K562 (cell line): ENCODE data around the gene LRRC27. TPM values are rescaled to one million over a fixed set of nuclear protein-coding genes. Genes with fewer than 3 reads are reported as not detected.

Experiments
- ATAC-seq: fragments of 200-7000 bp; cut with Tn5 transposase; 3 replicates; pipeline ENCODE4 v1.9.1; 2020; ENCODE audit warnings: moderate library complexity
- BruUV-seq: library from RNA; stranded (reverse); fragments of 400-500 nt; replicated peaks from 2 replicates; lab custom pipeline; 2021; lab: Mats Ljungman, UMichigan
- CTCF ChIA-PET: fragments of 300-600 bp; formaldehyde crosslinking; extraction: SDS; loops from one replicate; lab custom pipeline; 2021; ENCODE audit warnings: low intra/inter-chr PET ratio; lab: Yijun Ruan, JAX
- POLR2A ChIA-PET: fragments of 300-600, 350-650 bp; sonication (Branson Sonifier 250); formaldehyde crosslinking; extraction: SDS; loops from one replicate; lab custom pipeline; 2021; ENCODE audit warnings: antibody characterized with exemption, inconsistent platforms; lab: Yijun Ruan, JAX
- DNase-seq, 4 experiments: peaks; one replicate each; pipeline versions ENCODE4 v3.0.0 to v3.0.0-alpha.2; 2011 to 2018; ENCODE audit warnings: low spot score in 3 of 4, mixed read lengths in 3 of 4; ENCODE audit errors: extremely low read depth in 1 of 4
- FAIRE-seq: peaks from 2 replicates; lab custom pipeline; 2011; peaks lifted over from hg19 to GRCh38; lab: Jason Lieb, UNC
- H2AFZ ChIP-seq: 2 replicates; pipeline ENCODE4 v1.6.0; 2011; ENCODE audit warnings: low read depth, low read length, control low read depth, inconsistent platforms
- H3K27ac ChIP-seq: fragments of 200-600 bp; 3 replicates; pipeline ENCODE4 v1.8.0; 2011; ENCODE audit warnings: low read depth, mild to moderate bottlenecking, control low read depth, inconsistent platforms, low read length, moderate library complexity, mixed read lengths; ENCODE audit errors: extremely low read depth
- H3K27me3 ChIP-seq, 2 experiments: fragments of 300-600 bp in 1 of 2; 2 replicates in 1 of 2; 3 replicates in 1 of 2; pipeline versions ENCODE4 v1.6.0 to v1.8.0; 2011; ENCODE audit warnings: inconsistent platforms in 2 of 2, low read length in 2 of 2, mild to moderate bottlenecking in 1 of 2, mixed read lengths in 1 of 2, moderate library complexity in 1 of 2; ENCODE audit not compliant: control insufficient read depth in 2 of 2, insufficient read depth in 2 of 2
- H3K36me3 ChIP-seq: fragments of 300-600 bp; 3 replicates; pipeline ENCODE4 v1.8.0; 2011; ENCODE audit warnings: mild to moderate bottlenecking, low read length, inconsistent platforms; ENCODE audit not compliant: control insufficient read depth, insufficient read depth
- H3K4me1 ChIP-seq, 2 experiments: fragments of 200-600 bp in 1 of 2; replicated peaks in 1 of 2; 2 replicates in 1 of 2; 3 replicates in 1 of 2; pipeline versions ENCODE4 v1.5.1 to v1.8.0; 2011; ENCODE audit warnings: inconsistent platforms in 2 of 2, low read length in 2 of 2, mild to moderate bottlenecking in 1 of 2, mixed read lengths in 1 of 2, moderate library complexity in 1 of 2; ENCODE audit not compliant: control insufficient read depth in 2 of 2, insufficient read depth in 2 of 2
- H3K4me2 ChIP-seq: 2 replicates; pipeline ENCODE4 v1.6.1; 2011; ENCODE audit warnings: low read length, control low read depth, inconsistent platforms, mixed read lengths; ENCODE audit not compliant: insufficient read depth
- H3K4me3 ChIP-seq: fragments of 200-600 bp; sonication (generic), shearing (Covaris generic); 2 replicates; pipeline ENCODE4 v1.5.1; 2016; ENCODE audit warnings: control low read depth, inconsistent platforms
- H3K79me2 ChIP-seq: fragments of 200-600 bp; 3 replicates; pipeline ENCODE4 v1.8.0; 2011; ENCODE audit warnings: low read length, inconsistent platforms; ENCODE audit not compliant: control insufficient read depth, insufficient read depth
- H3K9ac ChIP-seq, 2 experiments: 2 replicates each; pipeline versions ENCODE4 v1.6.0 to v1.6.1; 2011; ENCODE audit warnings: low read depth in 2 of 2, low read length in 2 of 2, control low read depth in 1 of 2, inconsistent platforms in 1 of 2, mild to moderate bottlenecking in 1 of 2, mixed read lengths in 1 of 2; ENCODE audit not compliant: insufficient read depth in 1 of 2
- H3K9me1 ChIP-seq: one replicate; pipeline ENCODE4 v1.6.0; 2011; ENCODE audit warnings: inconsistent platforms, mild to moderate bottlenecking, low read length, moderate library complexity; ENCODE audit not compliant: control insufficient read depth, insufficient read depth
- H3K9me3 ChIP-seq: replicated peaks from 2 replicates; pipeline ENCODE4 v1.5.1; 2011; ENCODE audit warnings: low read depth, low read length, inconsistent platforms; ENCODE audit not compliant: control insufficient read depth, insufficient read depth
- H4K20me1 ChIP-seq: replicated peaks from 2 replicates; pipeline ENCODE4 v1.6.1; 2011; ENCODE audit warnings: low read length, inconsistent platforms, mixed read lengths; ENCODE audit not compliant: control insufficient read depth, insufficient read depth
- FOXA3 ChIP-seq, 2 experiments: fragments of 450-650 bp in 1 of 2; sonication (generic) in 1 of 2; formaldehyde crosslinking; IDR thresholded peaks in 1 of 2; conservative IDR thresholded peaks in 1 of 2; 2 replicates each; pipeline versions ENCODE4 v1.4.0 to v1.8.0; 2020 to 2022; ENCODE audit warnings: mild to moderate bottlenecking in 2 of 2, missing genetic modification reagents in 1 of 2
- HNRNPL ChIP-seq: fragments of 200-400 bp; formaldehyde crosslinking; IDR thresholded peaks from 2 replicates; pipeline ENCODE4 v1.6.1; 2017; ENCODE audit warnings: low read depth, mild to moderate bottlenecking, low read length
- KLF10 ChIP-seq: fragments of 250-450 bp; sonication (Bioruptor Pico); IDR thresholded peaks from 2 replicates; pipeline ENCODE4 v1.6.1; 2021; ENCODE audit warnings: matching md5 sums
- MITF ChIP-seq: IDR thresholded peaks from 2 replicates; pipeline ENCODE4 v1.6.1; 2014; ENCODE audit warnings: antibody characterized with exemption
- NCOR1 ChIP-seq: fragments of 450-650 bp; IDR thresholded peaks from 2 replicates; pipeline ENCODE4 v1.6.1; 2016; ENCODE audit warnings: mild to moderate bottlenecking, moderate library complexity
- SFPQ ChIP-seq: fragments of 200-400 bp; formaldehyde crosslinking; IDR thresholded peaks from 2 replicates; pipeline ENCODE4 v1.6.1; 2017; ENCODE audit warnings: mild to moderate bottlenecking, low read depth, low read length, moderate library complexity
- TCFL5 ChIP-seq: fragments of 250-450 bp; sonication (Bioruptor Pico); conservative IDR thresholded peaks from 2 replicates; pipeline ENCODE4 v1.6.1; 2021; ENCODE audit warnings: mild to moderate bottlenecking, moderate library complexity, matching md5 sums
- ZNF507 ChIP-seq: conservative IDR thresholded peaks from 2 replicates; pipeline ENCODE4 v1.6.1; 2017; ENCODE audit warnings: missing genetic modification characterization, missing compliant biosample characterization
- ZNF778 ChIP-seq: fragments of 450-650 bp; formaldehyde crosslinking; IDR thresholded peaks from 2 replicates; pipeline ENCODE4 v1.4.0; 2020; ENCODE audit warnings: mild to moderate bottlenecking, moderate library complexity
- WGBS: fragments of 100-300 bp; shearing (Covaris generic); methylation state at CpG from one replicate; pipeline ENCODE4 v1.1.6; 2016; ENCODE audit warnings: low coverage, mixed read lengths; ENCODE audit not compliant: insufficient coverage; ENCODE audit errors: missing lambda C conversion rate; 5-methylcytosine and 5-hydroxymethylcytosine counted together
- in situ Hi-C: fragments of 300-500 bp; cut with MboI; formaldehyde crosslinking; loops from 4 replicates; pipeline ENCODE4 v1.15.0; 2018; ENCODE audit warnings: inconsistent platforms, mixed read lengths
- intact Hi-C: fragments of 100-400 bp; cut with micrococcal nuclease; formaldehyde crosslinking; loops from 2 replicates; pipeline ENCODE4 v1.14.2; 2022
- polyA plus RNA-seq, 8 experiments: library from polyadenylated mRNA; depleted of rRNA in 4 of 8; stranded (reverse) in 5 of 8; unstranded in 3 of 8; fragments of >200 nt; fragmentation: Nextera tagmentation in 2 of 8; fragmentation: Illumina TruSeq in 1 of 8; extraction: Ambion mirVana in 2 of 8; extraction: Trizol in 1 of 8; gene quantifications; 2 replicates each; pipeline versions ENCODE4 v1.2.1 to v1.2.3, GENCODE V29; 2011 to 2014; ENCODE audit warnings: inconsistent platforms in 1 of 8, missing spikeins in 1 of 8
- total RNA-seq, 7 experiments: library from RNA; depleted of rRNA in 6 of 7; stranded (reverse); fragments of >200 nt in 6 of 7; fragmentation: Illumina TruSeq in 2 of 7; extraction: Trizol in 2 of 7; gene quantifications; 2 replicates each; pipeline versions ENCODE4 v1.2.1 to v1.2.3, GENCODE V29; 2011 to 2021; ENCODE audit warnings: low replicate concordance in 1 of 7

Gene LRRC27
- total and polyA plus RNA-seq, 9 of the 15 experiments (the other 6 are each of a cell fraction or from before 2014, with no cell fraction given), result 0.10 to 2.7 (median 1.4) TPM

GRCh38 chr10:132303361-132304115, 28.5 kb upstream of the LRRC27 start:
- POLR2A ChIA-PET, result no interaction called here
- in situ Hi-C loops, result no loop called here
- CTCF ChIA-PET, result no interaction called here
- FAIRE-seq, result no peak
- no peak for DNase-seq
- no peaks in the 10 kb centered on the region for H3K79me2 ChIP-seq
- H3K9ac ChIP-seq, result no peak overlapping the region
- WGBS, result 19% methylated on average over 18 of the region's 21 CpGs
- no TSS peak for BruUV-seq
- H3K4me1 ChIP-seq, result peaks cover 0 to 34% of the 10 kb centered on the region in 2 experiments; a peak in 2 of 5 replicates
- no peak overlapping the region for H3K27ac ChIP-seq
- TF ChIP-seq ZNF507 (tag), result no peak
- TF ChIP-seq FOXA3 (CRISPR knock-in tag; conservative IDR thresholded peaks at IDR 0.05 in 1 of 2, IDR thresholded peaks at IDR 0.05 in 1 of 2), result no peak
- no peak for TF ChIP-seq MITF
- no peak for TF ChIP-seq SFPQ
- TF ChIP-seq NCOR1, result no peak
- TF ChIP-seq ZNF778 (CRISPR knock-in tag), result no peak
- TF ChIP-seq HNRNPL, result no peak
- TF ChIP-seq KLF10 (CRISPR knock-in tag), result no peak
- TF ChIP-seq TCFL5, result no peak
- TF ChIP-seq, all 486 proteins: peak for 0
- no peaks in the 10 kb centered on the region for H3K9me3 ChIP-seq
- H3K9me1 ChIP-seq, result peaks cover 2% of the 10 kb centered on the region
- H3K4me2 ChIP-seq, result no peak overlapping the region
- H3K36me3 ChIP-seq, result no peaks in the 10 kb centered on the region
- no peaks in the 10 kb centered on the region; the same call in 1 of the 2 replicates for H4K20me1 ChIP-seq
- H3K4me3 ChIP-seq, result no peak overlapping the region
- intact Hi-C loops, result no loop called here
- peaks cover 46 to 84% of the 10 kb centered on the region in 2 experiments for H3K27me3 ChIP-seq
- ATAC-seq, result no peak
- H2AFZ ChIP-seq, result no peak overlapping the region
